HG03139 (cell line): ENCODE data around the gene YDJC.
"Not testable (repeated sequence)": the region's sequence is repeated elsewhere in the genome, so short reads cannot be mapped to it uniquely, and the experiment has no call there.

ENCODE experiments used
- ATAC-seq: cut with Tn5 transposase; IDR thresholded peaks from one replicate; pipeline ENCODE4 v1.9.1; 2021; ENCODE audit not compliant: unreplicated experiment

Gene YDJC

GRCh38 chr22:21629255-21630149 lies at the start of gene YDJC:
Gene YDJC, minus strand, starts transcription at chr22:21630022. Its CDS starts 8 bp downstream, at chr22:21630014.
- ATAC-seq = peak; percentile 68

- no peak for ATAC-seq
These were observed 49.6 kb upstream of the YDJC start for GRCh38 chr22:21679383-21679782.

GRCh38 chr22:21678842-21679241 lies 49.0 kb upstream of the YDJC start:
- not testable (repeated sequence) for ATAC-seq

- ATAC-seq = no peak
These were observed 48.0 kb upstream of the YDJC start for GRCh38 chr22:21677606-21678443.

- no peak for ATAC-seq
These were observed 44.9 kb upstream of the YDJC start for GRCh38 chr22:21674638-21675245.

GRCh38 chr22:21673534-21674321 lies 43.9 kb upstream of the YDJC start:
- ATAC-seq = no peak

- ATAC-seq = no peak
These were observed 42.3 kb upstream of the YDJC start for GRCh38 chr22:21672107-21672629.

GRCh38 chr22:21669026-21669425 lies 39.2 kb upstream of the YDJC start:
- no peak for ATAC-seq

GRCh38 chr22:21666786-21667185 lies 37.0 kb upstream of the YDJC start:
- no peak for ATAC-seq

GRCh38 chr22:21665047-21665851 lies 35.4 kb upstream of the YDJC start:
- ATAC-seq = no peak

- ATAC-seq = no peak
These were observed 33.9 kb upstream of the YDJC start for GRCh38 chr22:21663738-21664137.

- ATAC-seq = no peak
These were observed 32.2 kb upstream of the YDJC start for GRCh38 chr22:21661991-21662390.

GRCh38 chr22:21660904-21661303 lies 31.1 kb upstream of the YDJC start:
- ATAC-seq = no peak

GRCh38 chr22:21659864-21660525 lies 30.2 kb upstream of the YDJC start:
- no peak for ATAC-seq

- no peak for ATAC-seq
These were observed 27.7 kb upstream of the YDJC start for GRCh38 chr22:21657360-21658032.

- ATAC-seq = no peak
These were observed 27.2 kb upstream of the YDJC start for GRCh38 chr22:21657020-21657359.

- ATAC-seq = no peak
These were observed 23.0 kb upstream of the YDJC start for GRCh38 chr22:21652547-21653545.
